GM12891 (cell line): ENCODE results near the gene TRIM8.

ENCODE experiments used
- POLR2A ChIP-seq: IDR thresholded peaks from 2 replicates; pipeline ENCODE4 v1.6.1; 2011; ENCODE audit warnings: low read depth, low read length, control low read depth
- POLR2AphosphoS5 ChIP-seq: IDR thresholded peaks from 2 replicates; pipeline ENCODE4 v1.6.1; 2011; ENCODE audit warnings: low read depth, low read length, control low read depth
- SPI1 ChIP-seq: IDR thresholded peaks from 2 replicates; pipeline ENCODE4 v1.6.1; 2011; ENCODE audit warnings: low read depth, low read length, control low read depth
- TAF1 ChIP-seq: IDR thresholded peaks from 2 replicates; pipeline ENCODE4 v1.6.1; 2011; ENCODE audit warnings: low read depth, low read length, control low read depth

DNA sequence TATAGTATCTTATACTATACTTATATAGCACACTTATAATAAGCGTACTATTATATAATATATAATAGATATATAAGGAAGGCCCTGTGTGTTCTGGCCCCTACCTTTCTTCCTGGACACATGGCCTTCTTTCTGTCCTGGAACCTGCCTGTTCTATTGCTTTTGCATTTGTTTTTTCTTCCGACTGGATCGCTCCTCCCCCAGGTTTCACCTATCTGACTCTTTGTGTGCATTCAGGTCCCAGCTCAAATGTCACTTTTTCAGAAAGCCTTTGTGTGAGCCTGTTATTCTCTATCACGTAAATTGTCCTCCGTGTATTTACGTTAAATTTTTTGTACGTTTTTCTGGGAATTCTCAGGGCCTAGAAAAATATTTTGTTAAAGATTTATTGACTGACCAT lies 2.9 kb upstream of the TRIM8 start:
- no peak for TF ChIP-seq POLR2AphosphoS5
- TF ChIP-seq POLR2A: no peak
- no peak for TF ChIP-seq SPI1
- no peak for TF ChIP-seq TAF1
